HCT116 (cell line): Measurements from ENCODE around the gene TEPSIN. TPM values are rescaled to one million over a fixed set of nuclear protein-coding genes. Genes with fewer than 3 reads are reported as not detected.

Source experiments
- ATAC-seq: fragments of 200-7000 bp; cut with Tn5 transposase; 2 replicates; pipeline ENCODE4 v1.9.1; 2020; ENCODE audit warnings: mild to moderate bottlenecking, moderate library complexity
- BruUV-seq: library from RNA; stranded (reverse); fragments of 400-500 nt; replicated peaks from 2 replicates; lab custom pipeline; 2021; lab: Mats Ljungman, UMichigan
- CTCF ChIA-PET: fragments of 300-600 bp; sonication (Branson Sonifier 250); formaldehyde crosslinking; loops from one replicate; lab custom pipeline; 2021; ENCODE audit warnings: antibody characterized with exemption; lab: Charles Lee
- POLR2A ChIA-PET: fragments of 300-600, 350-600 bp; sonication (Branson Sonifier 250); formaldehyde crosslinking; loops from one replicate; lab custom pipeline; 2021; ENCODE audit warnings: antibody characterized with exemption; lab: Charles Lee
- RAD21 ChIA-PET, 2 experiments: fragments of 300-600 bp; sonication (Branson Sonifier 250); formaldehyde crosslinking; loops; one replicate each; lab custom pipeline; 2023; ENCODE audit warnings: low total read pairs in 2 of 2; ENCODE audit not compliant: uncharacterized antibody in 2 of 2, unreplicated experiment in 2 of 2, low non-redundant PET in 1 of 2; lab: Charles Lee
- DNase-seq: peaks from one replicate; pipeline ENCODE4 v3.0.0-alpha.2; 2010; ENCODE audit warnings: low read depth, low spot score
- H2AFZ ChIP-seq: fragments of 200-600 bp; shearing (Covaris generic), sonication (generic); 2 replicates; pipeline ENCODE4 v1.6.1; 2017; ENCODE audit warnings: low read depth, mixed run types, mixed read lengths, antibody characterized with exemption, low read length; ENCODE audit not compliant: poor library complexity, severe bottlenecking
- H3K27ac ChIP-seq: 2 replicates; pipeline ENCODE4 v1.5.1; 2012; ENCODE audit warnings: low read depth, low read length
- H3K27me3 ChIP-seq: fragments of 200-600 bp; sonication (generic); 2 replicates; pipeline ENCODE4 v1.6.1; 2016; ENCODE audit warnings: mixed run types, low read length, mixed read lengths; ENCODE audit not compliant: insufficient read depth
- H3K36me3 ChIP-seq, 2 experiments: fragments of 200-500 bp in 1 of 2; fragments of 200-600 bp in 1 of 2; sonication (Bioruptor generic) in 1 of 2; sonication (generic) in 1 of 2; 2 replicates each; pipeline versions ENCODE4 v1.5.1 to v1.6.1; 2014 to 2016; ENCODE audit warnings: low read length in 2 of 2, inconsistent platforms in 1 of 2, mixed read lengths in 1 of 2, mixed run types in 1 of 2; ENCODE audit not compliant: insufficient read depth in 2 of 2, control insufficient read depth in 1 of 2
- H3K4me1 ChIP-seq, 2 experiments: fragments of 200-600 bp in 1 of 2; sonication (generic) in 1 of 2; 2 replicates each; pipeline versions ENCODE4 v1.5.1 to v1.6.1; 2012 to 2017; ENCODE audit warnings: low read length in 2 of 2, inconsistent platforms in 1 of 2, mild to moderate bottlenecking in 1 of 2, mixed read lengths in 1 of 2, mixed run types in 1 of 2, moderate library complexity in 1 of 2; ENCODE audit not compliant: insufficient read depth in 2 of 2, control insufficient read depth in 1 of 2
- H3K4me2 ChIP-seq: fragments of 200-600 bp; sonication (generic); 2 replicates; pipeline ENCODE4 v1.6.1; 2017; ENCODE audit warnings: mixed run types, low read length, mixed read lengths
- H3K4me3 ChIP-seq, 2 experiments: fragments of 200-600 bp in 1 of 2; sonication (generic) in 1 of 2; replicated peaks in 1 of 2; 2 replicates each; pipeline ENCODE4 v1.5.1; 2011 to 2016; ENCODE audit warnings: low read length in 2 of 2, control low read depth in 1 of 2, low read depth in 1 of 2, mild to moderate bottlenecking in 1 of 2, mixed read lengths in 1 of 2, mixed run types in 1 of 2
- H3K79me2 ChIP-seq: fragments of 200-600 bp; sonication (generic); 2 replicates; pipeline ENCODE4 v1.6.1; 2017; ENCODE audit warnings: mild to moderate bottlenecking, mixed run types, low read length, moderate library complexity, mixed read lengths; ENCODE audit not compliant: insufficient read depth
- H3K9ac ChIP-seq: fragments of 200-600 bp; sonication (generic); 2 replicates; pipeline ENCODE4 v1.6.1; 2016; ENCODE audit warnings: low read length, mixed read lengths
- H3K9me2 ChIP-seq: fragments of 200-600 bp; sonication (generic), shearing (Covaris generic); 2 replicates; pipeline ENCODE4 v1.6.1; 2017; ENCODE audit warnings: mixed run types, mild to moderate bottlenecking, moderate library complexity; ENCODE audit not compliant: insufficient read depth
- H3K9me3 ChIP-seq, 2 experiments: fragments of 200-500 bp in 1 of 2; fragments of 200-600 bp in 1 of 2; sonication (Bioruptor generic) in 1 of 2; sonication (generic) in 1 of 2; 2 replicates each; pipeline ENCODE4 v1.6.1; 2014 to 2017; ENCODE audit warnings: low read length in 2 of 2, mixed read lengths in 2 of 2, inconsistent platforms in 1 of 2, low read depth in 1 of 2, mild to moderate bottlenecking in 1 of 2, mixed run types in 1 of 2, moderate library complexity in 1 of 2; ENCODE audit not compliant: control insufficient read depth in 1 of 2, insufficient read depth in 1 of 2
- H4K20me1 ChIP-seq: fragments of 200-600 bp; sonication (generic), shearing (Covaris generic); 2 replicates; pipeline ENCODE4 v1.6.1; 2017; ENCODE audit warnings: mixed run types, mild to moderate bottlenecking, moderate library complexity; ENCODE audit not compliant: insufficient read depth
- CBX3 ChIP-seq: IDR thresholded peaks from 2 replicates; pipeline ENCODE4 v1.6.1; 2012; ENCODE audit warnings: low read depth
- CEBPB ChIP-seq: IDR thresholded peaks from 2 replicates; pipeline ENCODE4 v1.6.1; 2012; ENCODE audit warnings: low read depth
- ELF1 ChIP-seq: IDR thresholded peaks from 2 replicates; pipeline ENCODE4 v1.6.1; 2012; ENCODE audit warnings: low read depth, borderline replicate concordance
- EZH2phosphoT487 ChIP-seq: fragments of 200-600 bp; IDR thresholded peaks from 2 replicates; pipeline ENCODE4 v1.6.1; 2018; ENCODE audit warnings: antibody characterized with exemption, borderline replicate concordance
- FOSL1 ChIP-seq: IDR thresholded peaks from 2 replicates; pipeline ENCODE4 v1.6.1; 2012; ENCODE audit warnings: low read depth
- JUND ChIP-seq: IDR thresholded peaks from 2 replicates; pipeline ENCODE4 v1.6.1; 2012
- POLR2A ChIP-seq: IDR thresholded peaks from 2 replicates; pipeline ENCODE4 v1.7.0; 2011; ENCODE audit warnings: borderline replicate concordance; ENCODE audit not compliant: insufficient read depth, insufficient read length; ENCODE audit errors: extremely low read depth
- REST ChIP-seq: IDR thresholded peaks from 2 replicates; pipeline ENCODE4 v1.6.1; 2012; ENCODE audit warnings: low read depth
- SIN3A ChIP-seq: IDR thresholded peaks from 2 replicates; pipeline ENCODE4 v1.6.1; 2012; ENCODE audit warnings: low read depth
- SRF ChIP-seq: IDR thresholded peaks from 2 replicates; pipeline ENCODE4 v1.6.1; 2012; ENCODE audit warnings: low read depth
- TCF7L2 ChIP-seq: IDR thresholded peaks from 2 replicates; pipeline ENCODE4 v1.7.0; 2011; ENCODE audit warnings: borderline replicate concordance, inconsistent platforms; ENCODE audit not compliant: insufficient read depth, insufficient read length; ENCODE audit errors: extremely low read depth
- YY1 ChIP-seq: IDR thresholded peaks from 2 replicates; pipeline ENCODE4 v1.6.1; 2011; ENCODE audit warnings: low read length, low read depth, moderate library complexity, mild to moderate bottlenecking; ENCODE audit not compliant: insufficient replicate concordance; ENCODE audit errors: extremely low read depth
- ZFX ChIP-seq: fragments of 450-650 bp; IDR thresholded peaks from 2 replicates; pipeline ENCODE4 v1.6.1; 2017
- intact Hi-C: fragments of 100-400 bp; cut with micrococcal nuclease; formaldehyde crosslinking; loops from 2 replicates; pipeline ENCODE4 v1.10.0; 2022
- total RNA-seq: library from RNA; stranded (reverse); gene quantifications from one replicate; pipeline ENCODE4 v1.2.1, GENCODE V29; 2021; ENCODE audit not compliant: unreplicated experiment

TEPSIN gene
- total RNA-seq, 1 experiment from 2014 or later, result 50.6 TPM

- Histone ChIP-seq H4K20me1 (no peaks in the 10 kb centered on the region), H3K36me3 (peaks cover 5 to 7% of the 10 kb centered on the region in 2 experiments; a peak in 1 of 4 replicates), H3K4me1 (peaks cover 6 to 11% of the 10 kb centered on the region in 2 experiments; a peak in 3 of 4 replicates), H3K27ac (no peak overlapping the region), H3K9me3 (no peaks in the 10 kb centered on the region), H3K4me2 (no peak overlapping the region), H3K9ac (no peak overlapping the region), H3K79me2 (peaks cover 16% of the 10 kb centered on the region; the same call in 1 of the 2 replicates), H3K9me2 (no peaks in the 10 kb centered on the region), H3K27me3 (no peaks in the 10 kb centered on the region), H2AFZ (no peak overlapping the region), H3K4me3 (no peak overlapping the region)
- ChIA-PET CTCF (interaction anchor here (1.0 kb wide), 1 partner anchor 91 kb away, joined by 4 read pairs; no protein-coding TSS in a partner anchor), POLR2A (interaction anchor here (0.5 to 1.2 kb wide), 3 partner anchors 9 to 1034 kb away, joined by 3 to 5 read pairs (median 3); no protein-coding TSS in a partner anchor), RAD21 (no interaction called here)
- TF ChIP-seq ELF1 (no peak), ZFX (no peak), EZH2phosphoT487 (no peak), POLR2A (no peak), SIN3A (no peak)
- DNase-seq (no peak), ATAC-seq (no peak)
- BruUV-seq, result no TSS peak
- intact Hi-C loops, result no loop called here
Measured at GRCh38 chr17:81233811-81234505, 4.9 kb downstream of the TEPSIN start.

GRCh38 chr17:81233316-81233715 is 5.5 kb downstream of the TEPSIN start:
- no peak overlapping the region for H2AFZ ChIP-seq
- no peak overlapping the region for H3K4me3 ChIP-seq
- TF ChIP-seq YY1 (no peak), POLR2A (no peak), CEBPB (no peak), SRF (no peak), JUND (no peak), FOSL1 (no peak), CBX3 (no peak), REST (no peak), TCF7L2 (no peak)
- intact Hi-C loops, result no loop called here
- H3K9me3 ChIP-seq, result no peaks in the 10 kb centered on the region
- ChIA-PET POLR2A (no interaction called here), CTCF (interaction anchor here (1.0 kb wide), 1 partner anchor 91 kb away, joined by 4 read pairs; no protein-coding TSS in a partner anchor), RAD21 (no interaction called here)
- no TSS peak for BruUV-seq
- peaks cover 6 to 11% of the 10 kb centered on the region in 2 experiments; a peak in 3 of 4 replicates for H3K4me1 ChIP-seq
- ATAC-seq, result no peak
- H3K36me3 ChIP-seq, result peaks cover 5 to 7% of the 10 kb centered on the region in 2 experiments; a peak in 1 of 4 replicates
- H4K20me1 ChIP-seq, result no peaks in the 10 kb centered on the region
- H3K9me2 ChIP-seq, result no peaks in the 10 kb centered on the region
- no peak overlapping the region for H3K4me2 ChIP-seq
- no peak overlapping the region for H3K9ac ChIP-seq
- H3K79me2 ChIP-seq, result peaks cover 12% of the 10 kb centered on the region; the same call in 1 of the 2 replicates
- H3K27me3 ChIP-seq, result no peaks in the 10 kb centered on the region
- DNase-seq, result no peak
- H3K27ac ChIP-seq, result no peak overlapping the region
